ENCODE measurements around the gene MTHFD1L.

The MTHFD1L gene

DNA sequence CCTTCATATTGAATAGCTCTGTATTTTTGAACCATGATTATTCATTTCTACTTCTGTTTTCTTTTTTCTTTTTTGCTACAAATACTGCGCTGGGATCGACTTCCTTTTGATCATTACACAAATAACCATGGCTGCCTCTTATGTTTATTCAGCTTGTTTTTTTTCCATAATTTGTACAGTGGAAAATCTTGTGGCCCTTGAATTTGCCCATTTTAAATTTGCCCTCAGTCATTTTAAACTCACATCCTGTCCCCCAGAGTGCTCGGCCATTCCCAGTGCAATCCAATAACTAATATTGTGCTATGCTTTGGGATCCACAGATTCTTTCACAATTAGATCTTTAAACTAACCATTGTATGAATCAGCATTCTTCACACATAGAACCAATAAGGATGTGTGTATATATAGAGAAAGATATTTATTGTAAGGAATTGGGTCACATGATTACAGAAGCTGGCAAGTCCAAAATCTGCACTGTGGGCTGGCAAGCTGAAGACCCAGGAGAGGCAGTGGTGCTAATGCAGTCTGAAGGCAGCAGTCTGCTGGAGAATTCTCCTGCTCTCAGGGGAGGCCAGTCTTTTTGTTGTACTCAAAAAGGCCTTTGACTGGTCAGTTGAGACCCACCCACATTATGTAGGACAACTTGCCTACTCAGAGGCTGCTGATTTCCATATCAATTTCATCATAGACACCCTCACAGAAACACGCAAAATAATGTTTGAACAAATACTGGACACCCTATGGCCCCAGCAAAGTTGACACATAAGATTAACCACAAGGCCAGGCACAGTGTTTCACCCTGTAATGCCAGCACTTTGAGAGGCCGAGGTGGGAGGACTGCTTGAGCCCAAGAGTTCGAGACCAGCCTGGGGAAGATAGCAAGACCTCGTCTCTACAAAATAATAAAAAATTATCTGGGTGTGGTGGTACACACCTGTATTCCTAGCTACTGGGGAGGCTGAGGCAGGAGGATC, 147.1 kb downstream of the MTHFD1L start:
- FAIRE-seq: no peak
- DNase-seq (ENCODE audit: insufficient read length, low spot score): no peak

DNA sequence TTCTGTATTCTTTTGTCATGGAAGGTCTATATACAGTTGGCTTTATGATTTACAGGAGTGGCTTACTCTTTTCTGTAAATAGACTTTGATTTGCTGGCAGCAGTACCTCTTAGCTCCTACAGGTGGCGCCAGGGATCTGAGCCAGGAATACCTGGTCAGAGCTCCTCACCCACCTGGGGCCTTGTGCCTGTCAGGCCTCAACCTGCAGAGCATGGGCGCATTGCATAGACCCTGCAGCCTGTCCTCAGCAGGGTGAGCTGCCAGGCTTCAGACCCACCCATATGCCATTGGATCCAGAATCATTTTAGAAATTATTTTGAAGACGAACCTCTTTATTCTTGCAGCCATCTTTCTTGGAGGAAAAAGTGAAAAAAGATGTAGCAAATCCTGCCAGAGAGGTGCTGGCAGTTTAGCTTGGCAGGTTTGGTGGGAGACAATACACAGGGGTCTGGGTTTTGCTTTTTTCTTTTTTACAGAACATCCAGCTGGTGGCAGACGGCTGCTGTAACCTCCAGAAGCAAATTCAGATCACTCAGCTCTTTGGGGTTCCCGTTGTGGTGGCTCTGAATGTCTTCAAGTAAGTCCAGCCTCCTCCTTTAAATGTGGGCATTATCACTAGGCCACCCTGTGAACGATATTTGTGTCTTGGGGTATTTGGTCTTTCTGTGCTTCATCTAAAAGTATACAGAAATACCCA, 149.1 kb downstream of the MTHFD1L start:
- peak; percentile 14 for DNase-seq (ENCODE audit: insufficient read length, low spot score)
- peak; percentile 95 for FAIRE-seq

GRCh38 chr6:151015101-151015700, 149.7 kb downstream of the MTHFD1L start:
- FAIRE-seq: no peak
- DNase-seq (ENCODE audit: insufficient read length, low spot score): no peak

DNA sequence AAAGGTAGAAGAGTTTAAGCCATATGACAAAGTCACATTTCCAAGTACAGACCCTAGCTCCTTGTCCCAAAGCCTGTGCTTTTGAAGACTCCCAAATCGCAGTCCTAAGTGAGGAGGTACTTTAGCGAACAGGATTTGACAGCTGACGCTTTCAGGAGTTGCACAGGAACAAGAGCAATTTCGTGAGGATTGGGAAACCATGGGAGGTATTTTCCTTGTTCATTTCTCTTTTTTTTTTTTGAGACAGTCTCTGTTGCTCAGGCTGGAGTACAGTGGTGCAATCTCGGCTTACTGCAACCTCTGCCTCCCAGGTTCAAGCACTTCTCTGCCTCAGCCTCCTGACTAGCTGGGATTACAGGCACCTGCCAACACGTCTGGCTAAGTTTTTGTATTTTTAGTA, 150.6 kb downstream of the MTHFD1L start:
- no peak for DNase-seq (ENCODE audit: insufficient read length, low spot score)

GRCh38 chr6:151018046-151018445, 152.5 kb downstream of the MTHFD1L start:
- FAIRE-seq (no peak), DNase-seq (ENCODE audit: insufficient read length, low spot score) (no peak)

More for the DNA sequence above, 150.6 kb downstream of the MTHFD1L start:
- no peak for FAIRE-seq

DNA sequence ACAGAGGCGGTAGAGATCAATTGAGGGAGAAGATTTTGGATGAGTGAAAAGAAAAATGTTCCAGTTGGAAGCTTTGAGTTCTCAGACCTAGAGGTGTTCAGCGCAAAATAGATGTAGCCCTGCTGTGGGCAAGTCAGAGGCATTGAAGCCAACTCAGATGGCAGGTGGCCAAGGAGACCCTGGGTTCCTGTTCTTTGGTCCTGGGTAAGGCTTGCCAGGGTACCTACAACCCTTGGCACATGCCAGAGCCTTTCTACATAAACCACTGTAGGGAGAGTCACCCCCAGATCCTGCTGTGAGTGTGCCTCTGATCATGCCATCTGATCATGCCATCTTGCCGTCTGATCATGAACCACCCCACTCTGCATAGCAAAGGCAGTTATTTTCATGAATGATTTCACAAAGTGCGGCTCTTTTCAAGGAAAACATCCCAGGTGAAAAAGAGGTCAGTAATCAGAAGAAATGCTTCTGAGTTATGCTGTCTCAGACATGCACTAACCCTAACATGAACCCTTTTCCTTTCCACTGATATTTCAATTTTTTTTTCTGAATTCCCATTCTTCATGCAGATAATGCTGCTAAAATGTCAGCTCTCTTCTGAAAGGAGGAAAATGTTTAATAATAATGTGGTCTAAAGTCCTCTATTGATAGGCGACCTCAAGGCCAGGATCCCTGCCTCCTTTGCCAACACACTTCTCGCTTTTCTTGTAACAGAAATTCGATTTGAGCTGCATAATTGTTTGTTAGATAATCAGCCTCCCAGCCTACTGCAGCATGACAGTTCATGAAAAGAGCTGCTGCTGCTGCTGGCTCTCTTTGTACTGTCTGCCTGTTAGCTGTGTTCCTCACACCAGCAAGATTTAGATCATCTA, 153.6 kb downstream of the MTHFD1L start:
- FAIRE-seq: no peak
- DNase-seq (ENCODE audit: insufficient read length, low spot score): no peak

DNA sequence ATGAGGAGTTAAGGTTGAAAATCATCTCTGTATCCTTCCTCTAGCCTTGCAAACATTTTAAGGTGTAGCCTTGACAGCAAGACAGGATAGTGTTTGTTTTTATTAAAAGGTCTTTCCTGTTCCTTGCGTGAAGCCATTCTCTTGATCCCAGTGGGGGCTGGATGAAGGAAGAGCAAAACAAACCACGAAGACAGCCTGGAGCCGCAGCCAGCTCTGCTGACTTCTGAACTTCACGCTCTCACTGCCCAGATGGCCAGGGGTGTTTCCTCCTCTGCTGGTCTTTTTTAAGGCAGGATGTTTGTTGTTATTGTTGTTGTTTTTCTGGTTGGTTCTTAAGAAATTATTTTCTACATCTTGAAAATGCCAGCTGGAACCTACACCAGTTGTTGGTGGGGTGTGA, 156.4 kb downstream of the MTHFD1L start:
- FAIRE-seq: no peak
- DNase-seq (ENCODE audit: insufficient read length, low spot score): no peak

- FAIRE-seq: no peak
Measured at GRCh38 chr6:151022492-151022891, 157.0 kb downstream of the MTHFD1L start.

DNA sequence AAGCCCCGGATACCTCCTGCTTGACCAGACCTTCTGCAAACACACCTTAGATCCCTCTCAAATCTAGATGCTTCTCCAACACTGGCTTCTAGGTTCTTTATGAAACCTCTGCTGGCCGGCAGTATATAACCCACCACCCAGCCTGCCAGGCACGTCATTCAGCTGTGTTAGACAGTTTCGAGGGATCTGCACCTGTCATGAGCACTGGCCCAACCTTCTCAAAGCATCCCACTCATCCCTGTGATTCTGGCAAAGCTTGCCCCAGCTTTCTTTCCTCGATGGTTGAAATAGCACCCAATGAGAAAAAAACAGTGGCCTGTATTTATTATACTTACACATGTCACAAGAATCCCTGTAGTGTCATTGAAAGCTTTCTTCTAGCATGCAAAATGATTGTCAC, 157.8 kb downstream of the MTHFD1L start:
- no peak for DNase-seq (ENCODE audit: insufficient read length, low spot score)
- FAIRE-seq: no peak

More at GRCh38 chr6:151022492-151022891, 157.0 kb downstream of the MTHFD1L start:
- DNase-seq (ENCODE audit: insufficient read length, low spot score): no peak

DNA sequence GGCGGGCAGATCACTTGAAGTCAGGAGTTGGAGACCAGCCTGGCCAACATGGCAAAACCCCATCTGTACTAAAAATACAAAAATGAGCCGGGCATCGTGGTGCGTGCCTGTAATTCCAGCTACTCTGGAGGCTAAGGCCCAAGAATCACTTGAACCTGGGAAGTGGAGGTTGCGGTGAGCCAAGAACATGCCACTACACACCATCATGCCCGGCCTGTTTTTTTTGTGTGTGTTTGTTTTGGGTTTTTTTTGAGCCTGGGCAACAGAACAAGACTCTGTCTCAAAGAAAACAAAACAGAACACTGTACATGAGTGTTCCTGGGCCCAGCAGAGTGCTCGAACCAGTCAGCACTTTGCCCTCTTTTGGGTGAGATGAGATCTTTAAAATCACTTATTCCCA, 159.1 kb downstream of the MTHFD1L start:
- FAIRE-seq: no peak

DNA sequence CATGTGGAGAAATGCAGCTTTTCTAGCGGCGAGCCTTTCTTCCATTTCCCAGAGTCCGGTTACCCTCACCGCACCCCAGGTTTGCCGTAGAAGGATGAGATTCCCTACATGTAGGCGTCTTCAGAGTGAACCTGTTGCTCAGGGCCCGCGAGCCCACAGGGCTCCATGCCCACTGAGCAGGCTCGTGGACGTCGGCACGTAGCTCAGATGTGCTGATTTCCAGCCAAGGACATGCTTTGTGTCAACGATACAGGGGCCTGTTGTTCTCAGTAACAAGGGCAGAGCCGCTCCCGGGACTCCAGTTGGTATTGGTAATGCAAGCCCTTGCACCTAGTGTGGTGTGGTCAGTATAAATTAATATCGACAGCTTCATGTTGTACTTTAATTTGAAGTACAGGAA, 159.6 kb downstream of the MTHFD1L start:
- FAIRE-seq (no peak), DNase-seq (ENCODE audit: insufficient read length, low spot score) (no peak)

More for the DNA sequence above, 159.1 kb downstream of the MTHFD1L start:
- DNase-seq (ENCODE audit: insufficient read length, low spot score): no peak

GRCh38 chr6:151026041-151026663, 160.7 kb downstream of the MTHFD1L start:
- FAIRE-seq (no peak), DNase-seq (ENCODE audit: insufficient read length, low spot score) (no peak)

DNA sequence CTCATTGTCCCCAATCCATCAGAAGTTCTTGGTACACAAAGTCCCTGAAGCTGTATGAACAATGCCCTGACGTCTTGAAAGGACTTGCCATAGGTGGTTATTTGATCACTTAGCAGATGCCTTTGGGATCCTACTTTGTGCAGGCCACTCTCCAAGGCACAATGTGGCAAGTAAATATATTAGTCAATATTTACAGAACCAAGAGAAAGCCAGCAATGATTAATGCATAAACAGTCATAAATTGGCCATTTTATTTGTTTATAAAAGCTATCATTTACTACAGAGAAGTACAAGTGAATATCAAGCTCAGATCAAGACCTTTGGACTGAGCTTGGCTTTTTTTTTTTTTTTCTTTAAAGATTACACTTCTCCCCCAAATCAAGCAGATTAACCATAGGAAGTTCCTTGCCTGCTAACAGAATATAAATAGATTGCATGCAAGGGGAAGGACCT, 161.8 kb downstream of the MTHFD1L start:
- DNase-seq (ENCODE audit: insufficient read length, low spot score): no peak
- no peak for FAIRE-seq

DNA sequence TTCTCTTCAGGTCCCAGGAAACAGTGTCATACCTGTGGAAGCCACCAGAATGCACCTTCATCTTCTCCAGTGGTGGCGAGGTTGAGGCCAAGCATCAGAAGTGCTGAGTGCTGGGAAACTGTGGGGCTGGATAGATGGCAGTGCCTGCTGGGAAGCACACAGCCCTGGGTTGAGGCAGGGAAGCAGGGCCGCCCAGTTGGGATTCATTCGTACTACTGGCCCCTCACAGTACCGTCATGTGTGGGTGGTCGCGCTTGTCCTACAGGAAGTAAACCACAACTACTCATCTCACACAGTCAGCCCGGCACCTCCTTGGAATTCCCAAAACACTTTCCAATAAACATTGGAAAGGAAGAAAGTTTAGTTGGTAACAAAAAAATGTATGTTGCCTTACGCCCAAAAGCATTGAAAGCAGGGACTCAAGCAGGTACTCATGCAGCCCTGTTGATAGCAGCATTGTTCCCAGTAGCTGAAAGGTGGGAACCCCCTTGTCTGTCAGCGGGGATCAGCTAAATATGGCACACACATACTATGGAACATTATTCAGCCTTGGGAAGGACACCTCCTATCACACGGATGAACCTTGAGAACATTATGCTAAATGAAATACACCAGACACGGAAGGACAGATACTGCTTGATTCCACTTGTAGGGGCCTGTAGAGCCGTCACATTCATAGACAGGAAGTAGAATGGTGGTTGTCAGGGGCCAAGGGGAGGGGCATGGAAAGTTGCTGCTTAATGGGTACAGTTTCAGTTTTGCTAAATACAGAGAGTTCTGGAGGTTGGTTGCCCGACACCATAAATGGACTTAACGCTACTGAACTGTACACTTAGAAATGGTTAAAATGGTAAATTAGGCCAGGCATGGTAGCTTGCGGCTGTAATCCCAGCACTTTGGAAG, 162.7 kb downstream of the MTHFD1L start:
- no peak for FAIRE-seq
- DNase-seq (ENCODE audit: insufficient read length, low spot score): no peak

DNA sequence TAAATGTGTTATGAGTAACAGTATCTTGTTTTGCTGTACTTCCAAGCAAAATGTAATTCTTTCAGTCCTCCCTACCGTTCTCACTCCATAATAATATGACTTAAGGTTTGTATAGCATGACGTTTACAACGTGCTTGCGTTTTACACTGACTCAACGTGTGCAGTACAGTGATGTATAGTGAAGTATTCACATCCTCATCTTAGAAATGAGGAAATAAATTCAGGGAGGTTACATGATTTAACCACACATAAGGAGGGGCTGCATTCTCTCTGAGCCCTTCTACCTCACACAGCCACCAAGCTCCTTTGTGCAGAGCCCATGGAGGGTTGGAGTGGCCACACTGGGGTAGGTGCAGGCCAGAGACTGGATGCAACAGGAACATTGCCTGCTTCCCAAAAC, 164.5 kb downstream of the MTHFD1L start:
- DNase-seq (ENCODE audit: insufficient read length, low spot score): no peak
- no peak for FAIRE-seq

DNA sequence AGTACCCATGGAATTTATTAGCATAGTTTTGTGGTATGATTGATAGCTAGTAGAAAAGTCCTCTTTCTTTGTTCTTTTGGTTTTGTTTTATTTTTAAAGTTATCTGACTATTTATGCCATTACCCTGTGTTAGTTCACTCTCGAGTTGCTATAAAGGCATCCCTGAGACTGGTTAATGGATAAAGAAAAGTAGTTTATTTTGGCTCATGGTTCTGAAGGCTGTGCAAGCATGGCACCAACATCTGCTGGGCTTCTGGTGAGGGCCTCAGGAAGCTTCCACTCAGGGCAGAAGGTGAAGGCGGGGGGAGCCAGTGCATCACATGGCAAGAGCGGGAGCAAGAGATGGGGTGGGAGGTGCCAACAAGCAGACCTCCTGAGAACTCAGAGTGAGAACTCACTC, 166.5 kb downstream of the MTHFD1L start:
- no peak for DNase-seq (ENCODE audit: insufficient read length, low spot score)
- no peak for FAIRE-seq

DNA sequence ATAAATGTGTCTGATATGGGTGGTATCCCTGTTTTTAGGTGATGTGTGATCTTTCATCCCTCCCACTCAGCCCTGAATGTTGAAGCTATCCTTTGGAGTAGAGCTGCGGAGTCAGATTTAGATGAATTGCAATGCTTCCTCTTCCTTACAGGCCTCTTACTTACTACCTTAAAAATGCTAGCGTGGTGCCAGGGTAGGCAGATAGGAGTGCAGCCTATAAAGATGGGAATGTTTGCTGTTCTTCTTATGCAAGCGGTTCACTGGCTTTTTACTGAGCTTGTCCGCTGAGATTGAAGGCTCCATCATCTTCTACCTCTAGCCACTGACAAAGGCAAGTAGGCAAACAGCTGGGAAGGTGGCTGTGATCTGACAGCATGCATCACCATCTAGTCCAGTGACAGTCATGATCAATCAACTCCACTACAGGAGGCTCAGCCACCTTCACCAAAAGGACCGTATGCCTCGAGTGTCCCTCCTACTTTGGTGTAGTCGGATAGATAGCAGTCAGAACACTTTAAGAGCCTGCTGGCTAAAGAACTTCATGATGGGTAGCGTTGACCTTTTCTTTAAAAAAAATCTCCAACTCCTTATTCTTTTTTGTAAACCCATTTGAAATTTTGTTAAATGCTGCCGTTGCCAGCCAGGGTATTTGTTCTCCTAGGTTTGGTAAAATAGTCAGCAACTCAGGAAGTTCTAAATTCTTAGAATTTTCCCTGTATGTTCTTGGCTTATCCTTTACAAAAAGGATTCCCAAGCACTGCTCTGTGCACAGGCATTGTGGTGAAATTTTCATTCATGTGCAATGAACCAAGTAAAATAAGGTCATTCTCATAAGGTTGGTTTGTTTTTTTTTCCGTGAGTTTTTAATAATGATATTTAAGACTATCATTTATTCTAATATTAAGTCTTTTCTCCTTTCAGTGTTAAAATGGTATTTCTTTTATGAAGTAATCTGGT, 169.6 kb downstream of the MTHFD1L start:
- no peak for FAIRE-seq
- no peak for DNase-seq (ENCODE audit: insufficient read length, low spot score)

Data from GM19239 (cell line).